Sigmoid colon (tissue), 4 donors: ENCODE results near the gene LOXHD1.

Experiments
- POLR2A ChIP-seq, 2 donors: fragments of 450-650 bp; IDR thresholded peaks; one replicate each; pipeline ENCODE4 v1.6.1; 2016; ENCODE audit warnings: antibody characterized with exemption in 2 of 2, mild to moderate bottlenecking in 2 of 2, moderate library complexity in 2 of 2
- POLR2AphosphoS5 ChIP-seq, 4 donors: sonication (generic); formaldehyde crosslinking; IDR thresholded peaks; one replicate each; pipeline ENCODE4 v1.6.1; 2017; ENCODE audit warnings: antibody characterized with exemption in 4 of 4

GRCh38 chr18:46660957-46661749 is 4.1 kb upstream of the LOXHD1 start:
- TF ChIP-seq POLR2AphosphoS5 (IDR thresholded peaks at IDR 0.05) = no peak
- TF ChIP-seq POLR2A (IDR thresholded peaks at IDR 0.05) = no peak
